ENCODE data around the gene CFAP74.
"Not testable (repeated sequence)": the region's sequence is repeated elsewhere in the genome, so short reads cannot be mapped to it uniquely, and the experiment has no call there.

Gene CFAP74

DNA sequence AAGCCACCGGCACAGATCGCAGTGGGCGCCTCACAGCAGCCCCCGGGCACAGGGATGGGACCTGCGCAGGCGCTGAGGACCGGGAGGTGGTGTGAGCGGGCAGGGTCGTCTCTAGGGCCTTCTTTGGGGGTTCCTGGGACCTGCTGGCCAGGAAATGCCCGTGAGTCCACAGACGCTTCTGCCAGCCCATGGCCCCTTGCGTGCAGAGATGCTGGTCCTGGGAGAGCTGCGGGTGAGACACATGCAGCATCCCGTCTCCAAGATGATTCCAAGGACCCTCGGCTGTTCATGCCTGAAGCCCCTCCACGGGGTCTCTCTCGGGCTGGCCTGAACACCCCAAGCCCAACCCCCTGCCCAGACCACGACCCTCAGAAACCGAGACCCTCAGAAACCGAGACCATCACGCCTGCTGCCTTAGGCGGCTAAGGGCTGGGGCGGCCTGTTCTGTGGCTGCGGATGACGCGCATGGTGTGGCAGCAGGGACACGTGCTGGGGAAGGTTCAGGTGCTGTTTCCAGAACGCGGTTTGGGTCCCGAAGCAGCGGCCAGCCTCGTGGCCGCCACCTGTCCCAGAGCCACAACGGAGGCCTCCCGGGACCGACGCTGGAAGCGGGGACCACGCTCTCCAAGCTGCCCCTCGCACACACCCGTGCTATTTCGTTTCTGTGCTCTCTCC is 23.0 kb downstream of the CFAP74 start:
- H3K36me3 Mint-ChIP-seq (ENCODE audit: low read depth), result no peaks in the 10 kb centered on the region
- peaks cover 24% of the 10 kb centered on the region for H3K27me3 Mint-ChIP-seq (ENCODE audit: low read depth)
- H3K9me3 Mint-ChIP-seq, result no peaks in the 10 kb centered on the region
- no peak overlapping the region for H3K4me3 Mint-ChIP-seq
- TF ChIP-seq, protein P1, sequence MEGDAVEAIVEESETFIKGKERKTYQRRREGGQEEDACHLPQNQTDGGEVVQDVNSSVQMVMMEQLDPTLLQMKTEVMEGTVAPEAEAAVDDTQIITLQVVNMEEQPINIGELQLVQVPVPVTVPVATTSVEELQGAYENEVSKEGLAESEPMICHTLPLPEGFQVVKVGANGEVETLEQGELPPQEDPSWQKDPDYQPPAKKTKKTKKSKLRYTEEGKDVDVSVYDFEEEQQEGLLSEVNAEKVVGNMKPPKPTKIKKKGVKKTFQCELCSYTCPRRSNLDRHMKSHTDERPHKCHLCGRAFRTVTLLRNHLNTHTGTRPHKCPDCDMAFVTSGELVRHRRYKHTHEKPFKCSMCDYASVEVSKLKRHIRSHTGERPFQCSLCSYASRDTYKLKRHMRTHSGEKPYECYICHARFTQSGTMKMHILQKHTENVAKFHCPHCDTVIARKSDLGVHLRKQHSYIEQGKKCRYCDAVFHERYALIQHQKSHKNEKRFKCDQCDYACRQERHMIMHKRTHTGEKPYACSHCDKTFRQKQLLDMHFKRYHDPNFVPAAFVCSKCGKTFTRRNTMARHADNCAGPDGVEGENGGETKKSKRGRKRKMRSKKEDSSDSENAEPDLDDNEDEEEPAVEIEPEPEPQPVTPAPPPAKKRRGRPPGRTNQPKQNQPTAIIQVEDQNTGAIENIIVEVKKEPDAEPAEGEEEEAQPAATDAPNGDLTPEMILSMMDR (IDR thresholded peaks at IDR 0.05; ENCODE audit: unreplicated experiment in 3 of 3), result no peak
- no peak overlapping the region for H3K27ac Mint-ChIP-seq
- no peaks in the 10 kb centered on the region for H3K4me1 Mint-ChIP-seq

- Mint-ChIP-seq H3K4me3 (no peak overlapping the region), H3K9me3 (no peaks in the 10 kb centered on the region), H3K4me1 (no peaks in the 10 kb centered on the region), H3K27me3 (ENCODE audit: low read depth) (peaks cover 27% of the 10 kb centered on the region), H3K27ac (no peak overlapping the region), H3K36me3 (ENCODE audit: low read depth) (no peaks in the 10 kb centered on the region)
- TF ChIP-seq, protein P1 (IDR thresholded peaks at IDR 0.05; ENCODE audit: unreplicated experiment in 3 of 3), result no peak
Observed at GRCh38 chr1:1979482-1980165, 24.0 kb downstream of the CFAP74 start.

GRCh38 chr1:1978690-1979481 is 24.7 kb downstream of the CFAP74 start:
- H3K36me3 Mint-ChIP-seq (ENCODE audit: low read depth); H3K27ac Mint-ChIP-seq; H3K4me1 Mint-ChIP-seq; H3K4me3 Mint-ChIP-seq; H3K9me3 Mint-ChIP-seq: not testable (repeated sequence)
- peaks cover 25% of the 10 kb centered on the region for H3K27me3 Mint-ChIP-seq (ENCODE audit: low read depth)

GRCh38 chr1:1978108-1978507 is 25.5 kb downstream of the CFAP74 start:
- no peaks in the 10 kb centered on the region for H3K9me3 Mint-ChIP-seq
- peaks cover 25% of the 10 kb centered on the region for H3K27me3 Mint-ChIP-seq (ENCODE audit: low read depth)
- H3K36me3 Mint-ChIP-seq (ENCODE audit: low read depth), result no peaks in the 10 kb centered on the region
- H3K4me1 Mint-ChIP-seq, result no peaks in the 10 kb centered on the region
- H3K4me3 Mint-ChIP-seq, result no peak overlapping the region
- no peak overlapping the region for H3K27ac Mint-ChIP-seq
- TF ChIP-seq, protein P1 (IDR thresholded peaks at IDR 0.05; ENCODE audit: unreplicated experiment in 3 of 3), result no peak

GRCh38 chr1:1976031-1976430 is 27.6 kb downstream of the CFAP74 start:
- Mint-ChIP-seq H3K4me1 (no peaks in the 10 kb centered on the region), H3K4me3 (no peak overlapping the region), H3K9me3 (no peaks in the 10 kb centered on the region), H3K36me3 (ENCODE audit: low read depth) (no peaks in the 10 kb centered on the region), H3K27me3 (ENCODE audit: low read depth) (peaks cover 26% of the 10 kb centered on the region), H3K27ac (no peak overlapping the region)
- TF ChIP-seq, protein P1 (IDR thresholded peaks at IDR 0.05; ENCODE audit: unreplicated experiment in 3 of 3), result no peak

DNA sequence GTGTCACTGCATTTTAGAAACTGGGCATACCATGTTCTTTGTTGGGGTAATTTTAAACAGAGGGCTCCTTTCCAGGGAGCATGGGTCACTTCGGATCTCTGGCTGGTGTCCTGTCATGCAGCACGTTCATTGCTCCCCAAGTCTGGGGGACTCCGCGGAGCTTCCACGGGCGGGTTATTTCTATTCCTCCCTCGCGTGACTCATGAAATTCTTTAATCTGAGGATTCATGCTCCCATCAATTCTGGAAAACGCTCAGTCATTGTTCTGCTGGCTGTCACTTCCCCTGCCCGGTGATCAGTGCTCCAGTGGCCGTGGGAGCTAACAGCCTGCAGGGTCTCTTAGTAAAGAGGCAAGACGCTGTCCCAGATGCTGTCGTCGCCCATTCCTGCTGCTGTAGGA is 28.1 kb downstream of the CFAP74 start:
- no peaks in the 10 kb centered on the region for H3K9me3 Mint-ChIP-seq
- H3K4me1 Mint-ChIP-seq, result no peaks in the 10 kb centered on the region
- TF ChIP-seq, protein P1 (IDR thresholded peaks at IDR 0.05; ENCODE audit: unreplicated experiment in 3 of 3), result no peak
- peaks cover 31% of the 10 kb centered on the region for H3K27me3 Mint-ChIP-seq (ENCODE audit: low read depth)
- no peak overlapping the region for H3K27ac Mint-ChIP-seq
- no peak overlapping the region for H3K4me3 Mint-ChIP-seq
- H3K36me3 Mint-ChIP-seq (ENCODE audit: low read depth), result no peaks in the 10 kb centered on the region
